CD4-positive, CD25-positive, alpha-beta regulatory T cell (primary cell): ENCODE measurements around the gene BIRC7. TPM values are rescaled to one million over a fixed set of nuclear protein-coding genes. Genes with fewer than 3 reads are reported as not detected.
A peak's percentile ranks its signal among the peaks of the same experiment; 100 is the strongest.

Experiments used
- ATAC-seq, 2 donors: fragments of 150-1000 bp; cut with Tn5 transposase; one replicate each; pipeline ENCODE4 v1.10.0; 2021; ENCODE audit warnings: low read depth in 2 of 2, moderate number of reproducible peaks in 2 of 2, moderate library complexity in 1 of 2
- DNase-seq, 3 donors: peaks; one replicate each; pipeline versions ENCODE4 v3.0.0 to v3.0.0-alpha.2; 2012 to 2022; ENCODE audit warnings: mixed read lengths in 1 of 3
- H3K27ac ChIP-seq: one replicate; pipeline ENCODE4 v1.7.0; 2013; ENCODE audit warnings: mild to moderate bottlenecking, low read length; ENCODE audit not compliant: insufficient read depth, poor library complexity, severe bottlenecking
- H3K27me3 ChIP-seq: one replicate; pipeline ENCODE4 v1.7.0; 2013; ENCODE audit warnings: low read length; ENCODE audit not compliant: control insufficient read depth, insufficient read depth
- H3K36me3 ChIP-seq: one replicate; pipeline ENCODE4 v1.7.0; 2013; ENCODE audit warnings: mild to moderate bottlenecking, low read length, moderate library complexity; ENCODE audit not compliant: control insufficient read depth, insufficient read depth
- H3K4me1 ChIP-seq: 2 replicates; pipeline ENCODE4 v1.7.0; 2013; ENCODE audit warnings: mild to moderate bottlenecking, low read length; ENCODE audit not compliant: insufficient read depth, control insufficient read depth, poor library complexity, severe bottlenecking
- H3K4me3 ChIP-seq: one replicate; pipeline ENCODE4 v1.7.0; 2013; ENCODE audit warnings: low read depth, mild to moderate bottlenecking, low read length, moderate library complexity
- H3K9me3 ChIP-seq, 2 experiments: 1 replicate in 1 of 2; 2 replicates in 1 of 2; pipeline ENCODE4 v1.7.0; 2013; ENCODE audit warnings: low read length in 2 of 2, mild to moderate bottlenecking in 1 of 2, moderate library complexity in 1 of 2; ENCODE audit not compliant: control insufficient read depth in 2 of 2
- H3K27ac Mint-ChIP-seq, 3 donors: one replicate each; pipeline ENCODE4 v1.8.0; 2020 to 2022; ENCODE audit warnings: mild to moderate bottlenecking in 3 of 3, mixed read lengths in 3 of 3, moderate library complexity in 2 of 3
- H3K27me3 Mint-ChIP-seq: one replicate; pipeline ENCODE4 v1.8.0; 2022; ENCODE audit warnings: mild to moderate bottlenecking, mixed read lengths
- H3K36me3 Mint-ChIP-seq: one replicate; pipeline ENCODE4 v1.8.0; 2020; ENCODE audit warnings: mixed read lengths
- H3K4me1 Mint-ChIP-seq, 4 donors: one replicate each; pipeline ENCODE4 v1.8.0; 2020 to 2022; ENCODE audit warnings: mixed read lengths in 4 of 4, mild to moderate bottlenecking in 1 of 4
- H3K4me3 Mint-ChIP-seq, 4 donors: one replicate each; pipeline ENCODE4 v1.8.0; 2020 to 2022; ENCODE audit warnings: mild to moderate bottlenecking in 4 of 4, mixed read lengths in 4 of 4, moderate library complexity in 3 of 4
- H3K9me3 Mint-ChIP-seq, 7 donors: one replicate each; pipeline ENCODE4 v1.8.0; 2020 to 2022; ENCODE audit warnings: mixed read lengths in 7 of 7, mild to moderate bottlenecking in 3 of 7, moderate library complexity in 2 of 7
- polyA plus RNA-seq, 4 donors: library from polyadenylated mRNA; unstranded; fragments of 300-500 nt; fragmentation: Illumina TruSeq; gene quantifications; one replicate each; pipeline ENCODE4 v1.2.3, GENCODE V29; 2021
- total RNA-seq: library from RNA; stranded (reverse); gene quantifications from one replicate; pipeline ENCODE4 v1.2.3, GENCODE V29; 2022

Gene BIRC7
- total and polyA plus RNA-seq, 5 donors from 2014 or later, result not detected

DNA sequence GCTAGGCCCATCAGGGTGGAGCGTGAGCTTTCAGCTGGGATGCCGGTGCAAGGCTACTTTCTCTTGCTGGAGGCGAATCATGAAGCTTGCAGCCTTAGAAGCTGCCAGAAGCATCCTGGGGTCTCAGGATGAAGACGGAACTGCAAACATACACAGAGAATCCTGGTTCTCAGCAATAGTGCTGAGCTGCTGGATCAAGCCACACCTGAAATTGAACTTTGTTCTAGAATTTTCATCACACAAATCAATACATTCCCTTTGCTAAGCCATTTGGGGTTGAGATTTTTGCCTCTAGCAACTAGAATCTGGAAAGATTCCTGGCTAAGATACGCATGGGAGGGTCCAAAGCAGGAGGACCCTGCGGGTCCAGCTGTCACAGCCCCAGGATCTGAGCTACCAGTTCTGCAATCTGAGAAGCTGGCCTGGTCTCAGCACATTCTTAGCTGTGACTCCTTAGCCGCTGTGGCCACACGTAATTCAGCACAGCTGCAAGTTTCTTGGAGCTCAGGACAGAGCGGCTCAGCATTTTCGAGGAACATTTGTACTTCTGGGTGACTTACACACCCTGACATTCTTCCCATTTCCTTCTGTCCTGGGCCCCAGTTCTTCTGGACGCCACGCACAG is 30.3 kb downstream of the BIRC7 start:
- Histone ChIP-seq H3K4me3 (no peak overlapping the region), H3K27ac (no peak overlapping the region), H3K36me3 (no peaks in the 10 kb centered on the region), H3K27me3 (no peaks in the 10 kb centered on the region), H3K9me3 (no peaks in the 10 kb centered on the region), H3K4me1 (peaks cover 7% of the 10 kb centered on the region)
- Mint-ChIP-seq H3K27ac (no peak overlapping the region), H3K36me3 (no peaks in the 10 kb centered on the region), H3K4me3 (peak overlapping the region in 1 of 4 donors; percentile 4), H3K9me3 (peaks cover 0 to 1% (median 0%) of the 10 kb centered on the region in 7 donors), H3K4me1 (peaks cover 0 to 3% (median 1%) of the 10 kb centered on the region in 4 donors), H3K27me3 (no peaks in the 10 kb centered on the region)
- no peak for DNase-seq
- ATAC-seq, result no peak

DNA sequence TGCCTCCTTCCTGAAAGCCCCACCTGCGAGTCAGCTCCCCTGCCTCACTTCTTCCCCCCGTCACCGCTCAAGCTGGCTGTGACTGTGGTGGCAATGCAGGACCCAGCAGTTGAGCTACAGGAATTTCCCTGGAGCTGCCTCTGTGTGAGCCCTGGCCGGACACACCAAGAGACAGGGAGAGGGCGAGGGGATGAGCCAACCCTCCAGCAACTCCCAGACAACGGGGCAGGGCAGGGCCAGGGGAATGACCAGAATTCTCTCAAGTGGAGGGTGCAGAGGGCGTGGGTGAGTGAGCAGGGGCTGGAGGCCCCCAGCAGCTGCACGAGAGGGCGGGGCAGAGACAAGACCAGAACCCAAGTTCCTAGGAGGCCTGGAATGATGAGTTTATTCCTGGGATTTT is 32.0 kb downstream of the BIRC7 start:
- peaks cover 5% of the 10 kb centered on the region for H3K4me1 ChIP-seq
- H3K4me3 Mint-ChIP-seq, result peak overlapping the region in 2 of 4 donors; percentile 8 to 63
- no peaks in the 10 kb centered on the region for H3K36me3 ChIP-seq
- H3K36me3 Mint-ChIP-seq, result no peaks in the 10 kb centered on the region
- H3K27me3 ChIP-seq, result no peaks in the 10 kb centered on the region
- H3K27me3 Mint-ChIP-seq, result no peaks in the 10 kb centered on the region
- H3K27ac ChIP-seq, result no peak overlapping the region
- no peak overlapping the region for H3K4me3 ChIP-seq
- H3K9me3 ChIP-seq, result no peaks in the 10 kb centered on the region
- no peak for ATAC-seq
- DNase-seq, result no peak
- H3K4me1 Mint-ChIP-seq, result peaks cover 0 to 9% (median 6%) of the 10 kb centered on the region in 4 donors
- H3K9me3 Mint-ChIP-seq, result peaks cover 0 to 1% (median 0%) of the 10 kb centered on the region in 7 donors
- no peak overlapping the region for H3K27ac Mint-ChIP-seq

DNA sequence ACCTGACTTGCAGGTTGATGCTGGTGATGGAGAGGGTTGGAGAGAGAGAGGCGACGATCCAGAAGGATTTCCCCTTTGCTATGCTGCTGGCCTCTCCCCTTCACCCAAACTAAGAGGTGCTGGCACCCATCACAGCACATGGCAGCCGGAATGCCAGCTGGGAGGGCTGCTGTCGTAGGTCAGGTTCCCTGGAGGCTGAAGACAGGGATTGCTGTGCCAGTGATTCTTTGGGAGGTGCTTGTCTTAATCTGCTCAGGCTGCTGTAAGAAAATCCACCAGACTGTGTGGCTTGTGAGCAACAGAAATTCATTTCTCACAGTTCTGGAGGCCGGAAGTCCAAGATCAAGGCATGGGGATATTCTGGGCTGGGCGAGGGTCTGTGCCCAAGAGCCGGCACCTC is 32.6 kb downstream of the BIRC7 start:
- no peaks in the 10 kb centered on the region for H3K36me3 ChIP-seq
- peaks cover 9% of the 10 kb centered on the region for H3K4me1 ChIP-seq
- H3K4me3 Mint-ChIP-seq, result peak overlapping the region in 2 of 4 donors; percentile 7 to 63
- H3K4me1 Mint-ChIP-seq, result peaks cover 0 to 9% (median 7%) of the 10 kb centered on the region in 4 donors
- ATAC-seq, result no peak
- H3K9me3 Mint-ChIP-seq, result peaks cover 0 to 1% (median 0%) of the 10 kb centered on the region in 7 donors
- no peaks in the 10 kb centered on the region for H3K27me3 Mint-ChIP-seq
- no peak overlapping the region for H3K27ac Mint-ChIP-seq
- H3K9me3 ChIP-seq, result no peaks in the 10 kb centered on the region
- no peaks in the 10 kb centered on the region for H3K27me3 ChIP-seq
- no peak for DNase-seq
- H3K27ac ChIP-seq, result no peak overlapping the region
- H3K4me3 ChIP-seq, result no peak overlapping the region
- H3K36me3 Mint-ChIP-seq, result no peaks in the 10 kb centered on the region

DNA sequence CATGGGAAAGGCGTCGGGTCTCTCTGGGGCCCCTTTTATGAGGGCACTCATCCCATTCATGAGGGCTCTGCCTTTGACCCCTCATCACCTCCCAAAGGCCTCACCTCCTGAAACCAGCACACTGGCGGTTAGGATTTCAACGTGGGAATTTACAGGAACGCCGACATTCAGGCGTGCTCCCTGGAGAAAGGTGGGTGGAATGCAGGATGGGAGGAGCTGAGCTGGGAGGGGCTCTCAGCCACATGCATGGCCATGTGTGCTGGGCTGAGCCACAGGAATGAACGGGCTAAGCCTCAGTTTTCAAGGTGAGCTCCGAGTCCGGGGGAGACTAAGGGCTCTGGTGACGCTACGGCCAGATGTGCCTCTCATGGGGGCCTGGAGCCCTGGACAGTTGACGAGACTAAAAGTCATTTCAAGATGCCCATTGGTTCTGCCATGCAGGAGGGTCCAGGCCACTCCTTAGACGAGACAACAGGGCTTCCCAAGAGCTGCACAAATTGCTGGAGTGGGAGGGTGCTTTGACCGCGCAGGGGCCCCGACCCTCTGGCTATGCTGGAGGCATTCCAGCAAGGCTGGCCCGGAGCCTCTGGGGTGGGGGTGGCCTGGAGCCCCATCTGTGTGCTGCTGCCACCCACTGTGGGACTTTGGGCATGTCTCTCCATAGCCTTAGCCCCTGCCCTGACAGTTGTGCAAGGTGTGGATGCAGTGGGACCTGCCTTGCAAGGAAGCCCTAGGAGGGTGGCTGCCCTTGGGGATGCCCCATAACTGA is 33.1 kb downstream of the BIRC7 start:
- peaks cover 0 to 14% (median 13%) of the 10 kb centered on the region in 4 donors for H3K4me1 Mint-ChIP-seq
- H3K36me3 ChIP-seq, result no peaks in the 10 kb centered on the region
- no peak overlapping the region for H3K27ac ChIP-seq
- H3K9me3 ChIP-seq, result no peaks in the 10 kb centered on the region
- peak overlapping the region in 1 of 4 donors; percentile 63 for H3K4me3 Mint-ChIP-seq
- no peaks in the 10 kb centered on the region for H3K27me3 Mint-ChIP-seq
- no peaks in the 10 kb centered on the region for H3K36me3 Mint-ChIP-seq
- H3K4me1 ChIP-seq, result peaks cover 14% of the 10 kb centered on the region
- no peak overlapping the region for H3K4me3 ChIP-seq
- H3K9me3 Mint-ChIP-seq, result peaks cover 0 to 1% (median 0%) of the 10 kb centered on the region in 7 donors
- DNase-seq (no peak), ATAC-seq (no peak)
- H3K27ac Mint-ChIP-seq, result no peak overlapping the region
- H3K27me3 ChIP-seq, result no peaks in the 10 kb centered on the region

DNA sequence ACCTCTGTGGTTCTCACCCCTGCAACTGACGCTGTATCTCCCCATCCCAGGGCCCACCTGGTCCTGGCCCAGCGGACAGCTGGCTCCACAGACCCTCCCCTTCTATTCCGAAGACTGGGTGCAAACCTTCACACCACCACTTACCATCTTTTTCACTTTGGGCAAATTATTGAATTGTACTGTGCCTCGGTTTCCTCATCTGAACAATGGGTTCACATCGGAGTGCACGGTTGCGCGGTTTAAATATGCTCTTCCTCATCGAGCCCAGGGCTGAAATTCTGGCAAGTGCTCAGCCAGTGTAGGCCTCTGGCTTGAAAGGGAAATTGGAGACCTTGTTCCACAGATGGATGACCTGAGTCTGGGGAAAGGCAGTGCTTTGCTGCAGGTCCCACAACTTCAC is 34.0 kb downstream of the BIRC7 start:
- Histone ChIP-seq H3K27ac (no peak overlapping the region), H3K4me1 (peaks cover 21% of the 10 kb centered on the region), H3K4me3 (no peak overlapping the region), H3K36me3 (no peaks in the 10 kb centered on the region), H3K9me3 (no peaks in the 10 kb centered on the region), H3K27me3 (no peaks in the 10 kb centered on the region)
- H3K4me1 Mint-ChIP-seq, result peaks cover 0 to 21% (median 20%) of the 10 kb centered on the region in 4 donors
- peak overlapping the region in 3 of 4 donors; percentile 3 to 54 (median 38) for H3K4me3 Mint-ChIP-seq
- H3K9me3 Mint-ChIP-seq, result peaks cover 0 to 1% (median 0%) of the 10 kb centered on the region in 7 donors
- no peaks in the 10 kb centered on the region for H3K27me3 Mint-ChIP-seq
- ATAC-seq, result no peak
- no peak for DNase-seq
- H3K36me3 Mint-ChIP-seq, result no peaks in the 10 kb centered on the region
- peak overlapping the region; percentile 31 to 56 (median 52) for H3K27ac Mint-ChIP-seq

DNA sequence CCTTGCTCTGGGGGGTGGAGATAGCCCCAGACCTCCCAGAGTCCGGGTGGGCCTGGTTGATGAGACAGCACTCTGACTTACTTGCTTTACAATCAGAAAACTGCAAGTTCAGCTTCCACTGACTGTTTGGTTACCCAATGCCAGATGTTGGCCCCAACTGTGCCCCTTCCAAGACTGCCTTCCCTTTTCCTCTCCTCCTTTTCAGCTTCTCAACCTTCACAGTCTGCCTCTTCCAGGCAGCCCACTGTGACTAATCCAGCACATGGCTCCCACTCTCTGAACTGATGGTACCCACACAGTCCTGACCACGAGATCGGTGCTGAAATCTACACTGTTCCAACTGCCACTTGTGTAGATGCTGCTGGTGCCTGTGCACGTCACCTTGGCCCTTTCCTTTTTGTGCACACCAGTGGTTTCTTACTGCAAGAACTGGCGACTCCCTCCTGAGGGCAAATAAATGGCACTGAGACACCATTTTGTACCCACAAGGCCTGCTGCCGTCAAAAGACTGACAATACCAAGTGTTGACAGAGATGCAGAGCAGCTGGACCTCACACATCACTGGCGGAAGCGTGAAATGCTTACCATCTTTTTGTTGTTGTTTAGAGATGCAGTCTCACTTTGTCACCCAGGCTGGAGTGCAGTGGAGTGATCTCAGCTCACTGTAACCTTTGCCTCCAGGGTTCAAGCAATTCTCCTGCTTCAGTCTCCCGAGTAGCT is 35.1 kb downstream of the BIRC7 start:
- Histone ChIP-seq H3K4me1 (peaks cover 21% of the 10 kb centered on the region), H3K4me3 (no peak overlapping the region), H3K36me3 (no peaks in the 10 kb centered on the region), H3K9me3 (no peaks in the 10 kb centered on the region), H3K27ac (no peak overlapping the region), H3K27me3 (no peaks in the 10 kb centered on the region)
- Mint-ChIP-seq H3K4me3 (peak overlapping the region in 3 of 4 donors; percentile 85 to 90 (median 86)), H3K27ac (peak overlapping the region in 1 of 3 donors; percentile 31), H3K36me3 (no peaks in the 10 kb centered on the region), H3K9me3 (no peaks in the 10 kb centered on the region), H3K4me1 (peaks cover 0 to 29% (median 26%) of the 10 kb centered on the region in 4 donors), H3K27me3 (no peaks in the 10 kb centered on the region)
- DNase-seq (no peak), ATAC-seq (no peak)

DNA sequence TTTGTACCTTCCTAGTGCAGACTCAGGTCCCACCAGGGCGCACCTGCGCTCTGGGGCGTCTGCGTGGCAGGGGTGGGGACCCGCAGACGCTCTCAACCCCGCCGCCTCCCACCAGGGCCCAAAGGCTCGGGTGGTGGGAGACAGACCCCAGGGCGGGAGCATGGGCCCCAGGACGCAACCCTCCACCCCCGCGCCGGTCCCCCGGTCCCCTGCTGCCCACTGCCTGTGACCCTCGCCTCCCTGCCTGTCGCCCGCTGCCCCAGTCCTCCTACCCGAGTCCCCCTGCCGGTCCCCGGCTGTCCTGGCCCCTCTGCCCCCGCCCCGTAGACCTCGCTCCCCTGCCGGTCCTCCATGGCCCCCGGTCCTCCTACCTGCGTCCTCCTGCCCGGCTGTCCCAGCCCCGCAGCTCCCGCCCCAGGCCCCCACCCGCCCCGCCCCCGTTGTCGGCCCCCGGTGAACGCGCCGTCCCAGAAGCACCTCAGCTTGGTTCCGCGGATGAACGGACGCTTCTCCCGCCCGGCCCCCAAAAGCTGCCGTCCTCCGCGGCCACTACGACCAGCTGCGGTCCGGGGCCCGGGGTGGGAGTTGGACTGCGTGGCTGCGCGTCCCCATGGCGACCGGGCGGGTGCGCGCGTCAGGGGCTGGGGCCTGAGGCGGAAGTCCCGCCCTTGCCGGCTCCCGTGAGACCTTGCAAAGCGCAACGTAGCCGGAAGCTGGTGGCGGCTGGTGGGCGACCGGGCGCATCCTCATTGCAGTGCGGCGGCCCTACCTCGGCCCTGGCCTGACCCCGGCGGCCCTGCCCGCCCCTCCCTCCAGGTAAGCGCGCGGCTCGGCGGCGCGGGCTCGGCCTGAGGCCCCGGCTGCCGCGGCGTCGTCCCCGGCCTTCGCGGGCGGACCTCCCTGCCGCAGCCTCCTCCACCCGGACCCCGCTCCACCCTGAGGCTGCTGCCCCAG is 36.7 kb downstream of the BIRC7 start, which contains the start of gene ARFGAP1:
Gene ARFGAP1 (plus strand): TSS at position 709 of the 954 bp plus-strand sequence. CDS start 2,768 bp downstream, outside the sequence.
- Histone ChIP-seq H3K27me3 (no peaks in the 10 kb centered on the region), H3K4me1 (peaks cover 21% of the 10 kb centered on the region), H3K36me3 (peaks cover 13% of the 10 kb centered on the region), H3K27ac (peak within 1 kb of the TSS; percentile 51), H3K4me3 (peak within 1 kb of the TSS; percentile 84), H3K9me3 (no peaks in the 10 kb centered on the region)
- Mint-ChIP-seq H3K27me3 (no peaks in the 10 kb centered on the region), H3K36me3 (no peaks in the 10 kb centered on the region), H3K9me3 (no peaks in the 10 kb centered on the region), H3K27ac (peak within 1 kb of the TSS; percentile 74 to 94 (median 90)), H3K4me1 (peaks cover 0 to 29% (median 26%) of the 10 kb centered on the region in 4 donors), H3K4me3 (peak within 1 kb of the TSS; percentile 90 to 98 (median 91))
- DNase-seq, result peak; percentile 84 to 91 (median 86)
- ATAC-seq, result peak; percentile 95 to 96
